Immature natural killer cell (primary cell): ENCODE data around the gene JMY. TPM values are rescaled to one million over a fixed set of nuclear protein-coding genes. Genes with fewer than 3 reads are reported as not detected.

Experiments used
- DNase-seq, 3 donors: peaks; one replicate each; pipeline ENCODE4 v3.0.0; 2022; ENCODE audit warnings: mixed read lengths in 1 of 3
- H3K27ac Mint-ChIP-seq, 6 donors: one replicate each; pipeline ENCODE4 v1.8.0; 2020; ENCODE audit warnings: mixed read lengths in 6 of 6, mild to moderate bottlenecking in 5 of 6, inconsistent platforms in 4 of 6, moderate library complexity in 3 of 6
- H3K27me3 Mint-ChIP-seq, 3 donors: one replicate each; pipeline ENCODE4 v1.8.0; 2020 to 2021; ENCODE audit warnings: low read depth in 3 of 3, mild to moderate bottlenecking in 3 of 3, mixed read lengths in 3 of 3, moderate library complexity in 3 of 3, inconsistent platforms in 1 of 3
- H3K36me3 Mint-ChIP-seq, 3 donors: one replicate each; pipeline ENCODE4 v1.8.0; 2020; ENCODE audit warnings: mixed read lengths in 3 of 3, inconsistent platforms in 2 of 3, mild to moderate bottlenecking in 2 of 3
- H3K4me1 Mint-ChIP-seq, 2 donors: one replicate each; pipeline ENCODE4 v1.8.0; 2020; ENCODE audit warnings: inconsistent platforms in 2 of 2, mild to moderate bottlenecking in 2 of 2, mixed read lengths in 2 of 2, moderate library complexity in 1 of 2
- H3K4me3 Mint-ChIP-seq, 5 donors: one replicate each; pipeline ENCODE4 v1.8.0; 2020; ENCODE audit warnings: mild to moderate bottlenecking in 5 of 5, mixed read lengths in 5 of 5, inconsistent platforms in 3 of 5, moderate library complexity in 3 of 5
- H3K9me3 Mint-ChIP-seq, 6 donors: one replicate each; pipeline ENCODE4 v1.8.0; 2020; ENCODE audit warnings: mild to moderate bottlenecking in 6 of 6, mixed read lengths in 6 of 6, inconsistent platforms in 4 of 6, moderate library complexity in 3 of 6
- polyA plus RNA-seq, 3 donors: library from polyadenylated mRNA; unstranded; fragments of 300-500 nt; fragmentation: Illumina TruSeq; gene quantifications; one replicate each; pipeline ENCODE4 v1.2.3, GENCODE V29; 2021

Gene JMY
- polyA plus RNA-seq, 3 donors from 2014 or later, result 2.9 to 6.7 (median 4.3) TPM

DNA sequence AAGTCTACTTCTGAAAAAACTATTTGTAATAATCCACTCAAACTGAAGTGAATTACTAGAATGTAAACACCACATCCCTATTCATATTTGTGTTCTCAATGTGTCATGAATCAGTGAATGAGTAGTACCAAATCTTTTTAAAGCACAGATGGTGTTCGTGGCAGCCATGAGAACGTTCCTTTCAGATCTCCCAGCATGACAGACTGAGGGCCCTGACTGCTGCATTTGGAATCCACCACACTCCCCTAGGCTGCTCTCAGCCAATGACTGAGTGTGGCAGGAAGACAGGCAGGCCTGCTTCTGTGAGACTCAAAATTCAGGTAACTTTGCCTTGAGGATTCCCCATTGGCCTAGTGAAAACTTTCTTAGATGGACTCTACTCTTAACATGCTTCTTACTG lies 10.9 kb upstream of the JMY start:
- Mint-ChIP-seq H3K27ac (peak overlapping the region in 1 of 6 donors; percentile 38), H3K4me1 (peaks cover 0 to 4% of the 10 kb centered on the region in 2 donors), H3K36me3 (peaks cover 0 to 17% (median 0%) of the 10 kb centered on the region in 3 donors), H3K9me3 (no peaks in the 10 kb centered on the region), H3K27me3 (no peaks in the 10 kb centered on the region), H3K4me3 (no peak overlapping the region)
- DNase-seq, result no peak

- no peak for DNase-seq
- H3K27me3 Mint-ChIP-seq, result no peaks in the 10 kb centered on the region
- no peaks in the 10 kb centered on the region for H3K9me3 Mint-ChIP-seq
- peaks cover 0 to 4% of the 10 kb centered on the region in 2 donors for H3K4me1 Mint-ChIP-seq
- peaks cover 0 to 17% (median 0%) of the 10 kb centered on the region in 3 donors for H3K36me3 Mint-ChIP-seq
- H3K4me3 Mint-ChIP-seq, result no peak overlapping the region
- H3K27ac Mint-ChIP-seq, result peak overlapping the region in 1 of 6 donors; percentile 38
Measured at GRCh38 chr5:79225441-79225840, 10.5 kb upstream of the JMY start.

- Mint-ChIP-seq H3K9me3 (no peaks in the 10 kb centered on the region), H3K36me3 (peaks cover 0 to 8% (median 0%) of the 10 kb centered on the region in 3 donors), H3K27ac (no peak overlapping the region), H3K27me3 (no peaks in the 10 kb centered on the region), H3K4me3 (no peak overlapping the region), H3K4me1 (peaks cover 0 to 4% of the 10 kb centered on the region in 2 donors)
- DNase-seq, result no peak
Measured at GRCh38 chr5:79227484-79228025, 8.4 kb upstream of the JMY start.

DNA sequence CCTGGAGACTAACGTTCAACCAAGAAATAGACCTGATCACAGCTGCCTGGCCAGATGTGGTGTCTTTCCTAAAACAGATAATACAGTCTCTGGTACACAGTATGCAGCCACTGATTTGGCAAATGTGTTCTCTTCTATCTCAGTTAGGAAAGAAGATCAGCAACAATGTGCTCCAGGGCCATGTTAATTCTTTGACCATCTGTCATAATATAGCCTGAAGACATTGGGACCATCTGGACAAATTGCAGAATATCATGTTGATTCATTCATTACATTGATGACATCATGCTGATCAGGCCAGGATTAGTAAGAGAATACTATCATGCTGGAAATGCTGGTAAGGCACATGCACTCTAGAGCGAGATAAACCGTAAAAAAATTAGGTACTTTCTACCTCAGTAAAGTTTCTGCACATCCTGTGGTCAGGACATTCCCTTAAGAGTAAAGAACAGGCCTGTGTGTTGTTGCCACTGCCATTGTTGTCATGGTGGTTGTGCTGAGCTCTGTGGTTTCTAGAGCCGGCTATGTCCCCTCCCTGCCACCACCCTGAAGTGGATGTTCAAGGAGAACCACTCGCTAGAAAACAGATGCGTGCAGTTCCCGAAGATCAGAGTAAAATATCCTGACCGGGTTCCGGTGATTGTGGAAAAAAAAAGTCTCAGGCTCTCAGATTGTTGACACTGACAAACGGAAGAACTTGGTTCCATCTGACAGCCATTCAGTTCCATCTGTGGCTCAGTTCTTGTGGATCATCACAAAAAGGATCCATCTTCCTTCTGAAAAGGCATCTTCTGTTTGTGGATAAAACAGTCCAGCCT lies 6.4 kb upstream of the JMY start:
- Mint-ChIP-seq H3K27me3 (no peaks in the 10 kb centered on the region), H3K36me3 (peaks cover 0 to 8% (median 0%) of the 10 kb centered on the region in 3 donors), H3K4me3 (no peak overlapping the region), H3K27ac (no peak overlapping the region), H3K4me1 (peaks cover 0 to 4% of the 10 kb centered on the region in 2 donors), H3K9me3 (no peaks in the 10 kb centered on the region)
- peak in 1 of 3 donors; percentile 18 for DNase-seq

- Mint-ChIP-seq H3K4me3 (peak overlapping the region; percentile 94 to 97 (median 95)), H3K27ac (peak overlapping the region; percentile 92 to 98 (median 96)), H3K27me3 (peaks cover 6 to 11% (median 7%) of the 10 kb centered on the region in 3 donors), H3K9me3 (no peaks in the 10 kb centered on the region), H3K36me3 (no peaks in the 10 kb centered on the region), H3K4me1 (peaks cover 28 to 39% of the 10 kb centered on the region in 2 donors)
- peak in 1 of 3 donors; percentile 3 for DNase-seq
Measured at GRCh38 chr5:79235261-79235633, 684 bp upstream of the JMY start.

DNA sequence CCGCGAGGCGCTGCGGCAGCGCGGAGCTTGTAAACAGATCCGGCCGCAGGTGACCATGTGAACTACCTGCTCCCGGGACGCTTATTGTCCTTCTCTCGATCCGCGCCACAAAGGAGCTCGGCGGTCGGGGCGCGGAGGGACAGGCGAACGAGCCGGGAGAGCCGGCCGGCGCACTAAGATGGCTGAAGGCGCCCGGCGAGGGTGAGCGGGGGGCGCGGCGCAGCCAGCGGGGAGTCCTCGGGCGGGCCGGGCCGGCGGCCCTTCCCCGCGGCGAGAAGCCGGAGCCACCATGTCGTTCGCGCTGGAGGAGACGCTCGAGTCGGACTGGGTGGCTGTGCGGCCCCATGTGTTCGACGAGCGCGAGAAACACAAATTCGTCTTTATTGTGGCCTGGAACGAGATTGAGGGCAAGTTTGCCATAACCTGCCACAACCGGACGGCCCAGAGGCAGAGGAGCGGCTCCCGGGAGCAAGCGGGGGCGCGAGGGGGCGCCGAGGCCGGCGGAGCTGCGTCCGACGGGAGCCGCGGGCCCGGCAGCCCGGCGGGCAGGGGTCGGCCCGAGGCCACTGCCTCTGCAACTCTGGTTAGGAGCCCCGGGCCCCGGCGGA lies 535 bp downstream of the JMY start:
- Mint-ChIP-seq H3K36me3 (peaks cover 0 to 7% (median 0%) of the 10 kb centered on the region in 3 donors), H3K27ac (peak overlapping the region; percentile 78 to 96 (median 90)), H3K4me1 (peaks cover 38 to 51% of the 10 kb centered on the region in 2 donors), H3K27me3 (peaks cover 6 to 11% (median 7%) of the 10 kb centered on the region in 3 donors), H3K9me3 (no peaks in the 10 kb centered on the region), H3K4me3 (peak overlapping the region; percentile 94 to 97 (median 95))
- peak in 1 of 3 donors; percentile 32 for DNase-seq

GRCh38 chr5:79236970-79237739 lies 1.2 kb downstream of the JMY start:
- peak overlapping the region; percentile 94 to 97 (median 95) for H3K4me3 Mint-ChIP-seq

GRCh38 chr5:79237740-79238560 lies 2.0 kb downstream of the JMY start:
- Mint-ChIP-seq H3K27me3 (peaks cover 6 to 11% (median 7%) of the 10 kb centered on the region in 3 donors), H3K4me3 (peak overlapping the region; percentile 94 to 97 (median 95)), H3K4me1 (peaks cover 52 to 66% of the 10 kb centered on the region in 2 donors), H3K9me3 (no peaks in the 10 kb centered on the region), H3K27ac (peak overlapping the region; percentile 84 to 96 (median 92)), H3K36me3 (peaks cover 0 to 7% (median 0%) of the 10 kb centered on the region in 3 donors)
- no peak for DNase-seq

More at GRCh38 chr5:79236970-79237739, 1.2 kb downstream of the JMY start:
- Mint-ChIP-seq H3K27me3 (peaks cover 6 to 11% (median 7%) of the 10 kb centered on the region in 3 donors), H3K9me3 (no peaks in the 10 kb centered on the region), H3K27ac (peak overlapping the region; percentile 84 to 96 (median 92)), H3K4me1 (peaks cover 45 to 58% of the 10 kb centered on the region in 2 donors), H3K36me3 (peaks cover 0 to 7% (median 0%) of the 10 kb centered on the region in 3 donors)
- DNase-seq, result peak; percentile 31 to 38 (median 32)

- Mint-ChIP-seq H3K27me3 (peaks cover 5 to 8% (median 7%) of the 10 kb centered on the region in 3 donors), H3K27ac (peak overlapping the region in 1 of 6 donors; percentile 4), H3K9me3 (no peaks in the 10 kb centered on the region), H3K36me3 (peaks cover 0 to 7% (median 0%) of the 10 kb centered on the region in 3 donors), H3K4me3 (peak overlapping the region; percentile 18 to 55 (median 36)), H3K4me1 (peaks cover 65 to 77% of the 10 kb centered on the region in 2 donors)
- DNase-seq, result no peak
Measured at GRCh38 chr5:79240561-79240960, 4.6 kb downstream of the JMY start.

- peaks cover 68 to 81% of the 10 kb centered on the region in 2 donors for H3K4me1 Mint-ChIP-seq
- peak overlapping the region in 1 of 6 donors; percentile 15 for H3K27ac Mint-ChIP-seq
- H3K4me3 Mint-ChIP-seq, result peak overlapping the region in 1 of 5 donors; percentile 49
- H3K36me3 Mint-ChIP-seq, result peaks cover 0 to 7% (median 0%) of the 10 kb centered on the region in 3 donors
- no peaks in the 10 kb centered on the region for H3K9me3 Mint-ChIP-seq
- DNase-seq, result no peak
- H3K27me3 Mint-ChIP-seq, result peaks cover 3 to 5% (median 4%) of the 10 kb centered on the region in 3 donors
Measured at GRCh38 chr5:79241535-79241979, 5.6 kb downstream of the JMY start.

- Mint-ChIP-seq H3K4me3 (peak overlapping the region in 1 of 5 donors; percentile 1), H3K4me1 (peaks cover 67 to 79% of the 10 kb centered on the region in 2 donors), H3K9me3 (no peaks in the 10 kb centered on the region), H3K36me3 (peaks cover 0 to 7% (median 0%) of the 10 kb centered on the region in 3 donors), H3K27ac (no peak overlapping the region), H3K27me3 (peaks cover 1 to 5% (median 3%) of the 10 kb centered on the region in 3 donors)
- DNase-seq, result no peak
Measured at GRCh38 chr5:79242242-79243039, 6.5 kb downstream of the JMY start.

DNA sequence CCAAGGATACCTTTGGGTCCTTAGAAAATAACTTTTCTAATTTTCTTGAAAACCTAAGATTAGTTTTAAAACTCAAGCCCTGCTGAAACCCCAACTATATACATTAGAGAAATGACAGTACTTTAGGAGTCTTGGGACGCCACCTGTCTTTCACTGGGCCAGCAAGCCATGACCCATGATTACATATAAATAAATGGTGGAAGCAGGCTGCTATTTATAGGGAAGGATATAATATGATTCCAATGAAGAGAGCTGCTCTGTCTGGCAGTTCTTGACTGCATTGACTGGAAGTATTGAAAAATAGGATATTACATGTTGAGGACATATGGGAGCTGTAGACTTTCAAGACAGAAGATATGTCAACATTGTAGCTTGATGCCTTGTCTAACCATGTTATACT lies 7.3 kb downstream of the JMY start:
- Mint-ChIP-seq H3K4me1 (peaks cover 59 to 71% of the 10 kb centered on the region in 2 donors), H3K27ac (no peak overlapping the region), H3K27me3 (peaks cover 0 to 8% (median 2%) of the 10 kb centered on the region in 3 donors), H3K9me3 (no peaks in the 10 kb centered on the region), H3K4me3 (no peak overlapping the region), H3K36me3 (peaks cover 0 to 7% (median 0%) of the 10 kb centered on the region in 3 donors)
- DNase-seq, result no peak
